Liver (tissue), 9 donors: ENCODE data around the gene GNG2. TPM values are rescaled to one million over a fixed set of nuclear protein-coding genes. Genes with fewer than 3 reads are reported as not detected.

Experiments used
- DNase-seq: peaks from one replicate; pipeline ENCODE4 v3.0.0-alpha.2; 2017; ENCODE audit warnings: low spot score
- H3K27ac ChIP-seq, 2 donors: one replicate each; pipeline ENCODE4 v1.7.0; 2013; ENCODE audit warnings: inconsistent platforms in 2 of 2, low read length in 2 of 2, control low read depth in 1 of 2, low read depth in 1 of 2, mild to moderate bottlenecking in 1 of 2
- H3K27me3 ChIP-seq, 4 donors: one replicate each; pipeline versions ENCODE4 v1.6.1 to v1.7.0; 2013; ENCODE audit warnings: low read length in 3 of 4, inconsistent platforms in 1 of 4, mild to moderate bottlenecking in 1 of 4, moderate library complexity in 1 of 4; ENCODE audit not compliant: control insufficient read depth in 4 of 4, insufficient read depth in 4 of 4
- H3K36me3 ChIP-seq, 4 donors: one replicate each; pipeline versions ENCODE4 v1.6.1 to v1.7.0; 2013; ENCODE audit warnings: low read length in 3 of 4, mild to moderate bottlenecking in 3 of 4, low read depth in 1 of 4, moderate library complexity in 1 of 4; ENCODE audit not compliant: control insufficient read depth in 4 of 4, insufficient read depth in 3 of 4
- H3K4me1 ChIP-seq, 4 donors: one replicate each; pipeline versions ENCODE4 v1.6.1 to v1.7.0; 2013; ENCODE audit warnings: low read length in 3 of 4, mild to moderate bottlenecking in 3 of 4, moderate library complexity in 1 of 4; ENCODE audit not compliant: control insufficient read depth in 4 of 4, insufficient read depth in 4 of 4
- H3K4me3 ChIP-seq, 3 donors: one replicate each; pipeline versions ENCODE4 v1.6.1 to v1.7.0; 2013; ENCODE audit warnings: low read length in 3 of 3, control low read depth in 1 of 3, low read depth in 1 of 3, mild to moderate bottlenecking in 1 of 3
- H3K9ac ChIP-seq, 2 donors: one replicate each; pipeline ENCODE4 v1.7.0; 2013; ENCODE audit warnings: low read length in 2 of 2, mild to moderate bottlenecking in 2 of 2, moderate library complexity in 2 of 2, control low read depth in 1 of 2, low read depth in 1 of 2
- H3K9me3 ChIP-seq, 4 donors: one replicate each; pipeline versions ENCODE4 v1.6.1 to v1.7.0; 2013; ENCODE audit warnings: low read length in 3 of 4; ENCODE audit not compliant: control insufficient read depth in 4 of 4
- EGR1 ChIP-seq, 2 donors: IDR thresholded peaks; 2 replicates each; pipeline ENCODE4 v1.6.1; 2016 to 2018; ENCODE audit warnings: antibody characterized with exemption in 2 of 2, low read depth in 2 of 2
- FOXA1 ChIP-seq: IDR thresholded peaks from 2 replicates; pipeline ENCODE4 v1.6.1; 2016; ENCODE audit warnings: antibody characterized with exemption
- FOXA2 ChIP-seq: IDR thresholded peaks from 2 replicates; pipeline ENCODE4 v1.6.1; 2016; ENCODE audit warnings: antibody characterized with exemption
- GABPA ChIP-seq, 2 donors: IDR thresholded peaks in 1 of 2; conservative IDR thresholded peaks in 1 of 2; 2 replicates each; pipeline ENCODE4 v1.6.1; 2016; ENCODE audit warnings: antibody characterized with exemption in 2 of 2, mild to moderate bottlenecking in 1 of 2, moderate library complexity in 1 of 2
- HNF4A ChIP-seq, 2 donors: conservative IDR thresholded peaks; 2 replicates each; pipeline ENCODE4 v1.6.1; 2016; ENCODE audit warnings: antibody characterized with exemption in 2 of 2, mild to moderate bottlenecking in 2 of 2
- HNF4G ChIP-seq: IDR thresholded peaks from 2 replicates; pipeline ENCODE4 v1.6.1; 2016; ENCODE audit warnings: antibody characterized with exemption
- JUND ChIP-seq, 2 donors: IDR thresholded peaks; 2 replicates each; pipeline ENCODE4 v1.6.1; 2016; ENCODE audit warnings: antibody characterized with exemption in 2 of 2
- NR2F2 ChIP-seq: IDR thresholded peaks from 2 replicates; pipeline ENCODE4 v1.6.1; 2016; ENCODE audit warnings: antibody characterized with exemption
- RAD21 ChIP-seq, 2 donors: IDR thresholded peaks; 2 replicates each; pipeline ENCODE4 v1.6.1; 2016; ENCODE audit warnings: antibody characterized with exemption in 2 of 2, mild to moderate bottlenecking in 2 of 2
- SP1 ChIP-seq: IDR thresholded peaks from 2 replicates; pipeline ENCODE4 v1.6.1; 2018; ENCODE audit warnings: antibody characterized with exemption, mild to moderate bottlenecking
- TAF1 ChIP-seq: conservative IDR thresholded peaks from 2 replicates; pipeline ENCODE4 v1.6.1; 2016; ENCODE audit warnings: antibody characterized with exemption, mild to moderate bottlenecking
- YY1 ChIP-seq: IDR thresholded peaks from 2 replicates; pipeline ENCODE4 v1.6.1; 2016; ENCODE audit warnings: antibody characterized with exemption, mild to moderate bottlenecking
- WGBS: extraction: QIAGEN DNeasy Blood & Tissue Kit; methylation state at CpG from one replicate; pipeline ENCODE4 v1.1.7; 2013; 5-methylcytosine and 5-hydroxymethylcytosine counted together
- polyA plus RNA-seq, 2 donors: library from polyadenylated mRNA; stranded (reverse) in 1 of 2; unstranded in 1 of 2; fragments of 200-250 nt in 1 of 2; fragments of >200 nt in 1 of 2; fragmentation: Nextera tagmentation in 1 of 2; extraction: Ambion mirVana in 1 of 2; gene quantifications; one replicate each; pipeline versions ENCODE4 v1.2.1 to v1.2.3, GENCODE V29; 2013 to 2015
- total RNA-seq, 2 donors: library from RNA; depleted of rRNA; stranded (reverse); fragments of >200 nt; gene quantifications; one replicate each; pipeline ENCODE4 v1.2.3, GENCODE V29; 2014
- TF ChIP-seq, protein P1 (sequence below): IDR thresholded peaks from 2 replicates; pipeline ENCODE4 v1.6.1; 2016; ENCODE audit warnings: antibody characterized with exemption, mild to moderate bottlenecking
- TF ChIP-seq, protein P2 (sequence below): IDR thresholded peaks from 2 replicates; pipeline ENCODE4 v1.6.1; 2016; ENCODE audit warnings: antibody characterized with exemption
- TF ChIP-seq, protein P3 (sequence below): IDR thresholded peaks from 2 replicates; pipeline ENCODE4 v1.6.1; 2016; ENCODE audit warnings: antibody characterized with exemption
- TF ChIP-seq, protein P4 (sequence below): IDR thresholded peaks from 2 replicates; pipeline ENCODE4 v1.6.1; 2016; ENCODE audit warnings: antibody characterized with exemption
- TF ChIP-seq, protein P5 (sequence below): fragments of 150-350 bp; IDR thresholded peaks from 2 replicates; pipeline ENCODE4 v1.5.1; 2017; ENCODE audit warnings: improper control_type of control experiment, low read depth, low read length; ENCODE audit not compliant: missing input control
- donor health status: healthy.
- donor health status: healthy.
- donor health status: healthy.
- donor health status: healthy.
- donor health status: healthy.

Gene GNG2
- total and polyA plus RNA-seq, 4 donors: 3.5 to 11.2 (median 4.4) TPM

DNA sequence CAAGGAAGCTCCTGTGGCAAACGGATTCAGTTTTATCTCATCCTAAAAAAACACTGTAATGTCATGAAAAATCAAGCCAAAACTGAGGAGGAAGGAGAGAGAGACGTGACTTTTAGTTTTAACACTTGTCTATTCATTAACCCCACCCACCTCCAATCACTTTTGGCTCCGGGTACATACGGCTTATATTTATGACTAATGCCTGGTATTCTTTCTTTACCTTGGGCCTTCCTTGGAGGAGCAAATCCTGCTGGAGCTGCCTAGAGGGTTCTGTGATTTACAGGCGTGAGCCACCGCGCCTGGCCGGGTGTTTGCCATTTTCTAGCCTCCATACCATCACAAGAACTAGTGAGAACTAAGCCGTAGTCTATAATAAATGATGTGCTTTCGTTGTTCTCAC lies 68.2 kb downstream of the GNG2 start:
- TF ChIP-seq YY1 (no peak), FOXA2 (no peak), TAF1 (no peak), JUND (IDR thresholded peaks at IDR 0.05) (no peak), EGR1 (IDR thresholded peaks at IDR 0.05; ENCODE audit: low read depth in 2 of 2) (no peak), SP1 (no peak), HNF4A (conservative IDR thresholded peaks at IDR 0.05) (no peak), NR2F2 (no peak), RAD21 (IDR thresholded peaks at IDR 0.05) (no peak), HNF4G (no peak), GABPA (IDR thresholded peaks at IDR 0.05 in 1 of 2, conservative IDR thresholded peaks at IDR 0.05 in 1 of 2) (no peak), FOXA1 (no peak)
- TF ChIP-seq, protein P1, sequence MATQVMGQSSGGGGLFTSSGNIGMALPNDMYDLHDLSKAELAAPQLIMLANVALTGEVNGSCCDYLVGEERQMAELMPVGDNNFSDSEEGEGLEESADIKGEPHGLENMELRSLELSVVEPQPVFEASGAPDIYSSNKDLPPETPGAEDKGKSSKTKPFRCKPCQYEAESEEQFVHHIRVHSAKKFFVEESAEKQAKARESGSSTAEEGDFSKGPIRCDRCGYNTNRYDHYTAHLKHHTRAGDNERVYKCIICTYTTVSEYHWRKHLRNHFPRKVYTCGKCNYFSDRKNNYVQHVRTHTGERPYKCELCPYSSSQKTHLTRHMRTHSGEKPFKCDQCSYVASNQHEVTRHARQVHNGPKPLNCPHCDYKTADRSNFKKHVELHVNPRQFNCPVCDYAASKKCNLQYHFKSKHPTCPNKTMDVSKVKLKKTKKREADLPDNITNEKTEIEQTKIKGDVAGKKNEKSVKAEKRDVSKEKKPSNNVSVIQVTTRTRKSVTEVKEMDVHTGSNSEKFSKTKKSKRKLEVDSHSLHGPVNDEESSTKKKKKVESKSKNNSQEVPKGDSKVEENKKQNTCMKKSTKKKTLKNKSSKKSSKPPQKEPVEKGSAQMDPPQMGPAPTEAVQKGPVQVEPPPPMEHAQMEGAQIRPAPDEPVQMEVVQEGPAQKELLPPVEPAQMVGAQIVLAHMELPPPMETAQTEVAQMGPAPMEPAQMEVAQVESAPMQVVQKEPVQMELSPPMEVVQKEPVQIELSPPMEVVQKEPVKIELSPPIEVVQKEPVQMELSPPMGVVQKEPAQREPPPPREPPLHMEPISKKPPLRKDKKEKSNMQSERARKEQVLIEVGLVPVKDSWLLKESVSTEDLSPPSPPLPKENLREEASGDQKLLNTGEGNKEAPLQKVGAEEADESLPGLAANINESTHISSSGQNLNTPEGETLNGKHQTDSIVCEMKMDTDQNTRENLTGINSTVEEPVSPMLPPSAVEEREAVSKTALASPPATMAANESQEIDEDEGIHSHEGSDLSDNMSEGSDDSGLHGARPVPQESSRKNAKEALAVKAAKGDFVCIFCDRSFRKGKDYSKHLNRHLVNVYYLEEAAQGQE: no peak
- TF ChIP-seq, protein P2, sequence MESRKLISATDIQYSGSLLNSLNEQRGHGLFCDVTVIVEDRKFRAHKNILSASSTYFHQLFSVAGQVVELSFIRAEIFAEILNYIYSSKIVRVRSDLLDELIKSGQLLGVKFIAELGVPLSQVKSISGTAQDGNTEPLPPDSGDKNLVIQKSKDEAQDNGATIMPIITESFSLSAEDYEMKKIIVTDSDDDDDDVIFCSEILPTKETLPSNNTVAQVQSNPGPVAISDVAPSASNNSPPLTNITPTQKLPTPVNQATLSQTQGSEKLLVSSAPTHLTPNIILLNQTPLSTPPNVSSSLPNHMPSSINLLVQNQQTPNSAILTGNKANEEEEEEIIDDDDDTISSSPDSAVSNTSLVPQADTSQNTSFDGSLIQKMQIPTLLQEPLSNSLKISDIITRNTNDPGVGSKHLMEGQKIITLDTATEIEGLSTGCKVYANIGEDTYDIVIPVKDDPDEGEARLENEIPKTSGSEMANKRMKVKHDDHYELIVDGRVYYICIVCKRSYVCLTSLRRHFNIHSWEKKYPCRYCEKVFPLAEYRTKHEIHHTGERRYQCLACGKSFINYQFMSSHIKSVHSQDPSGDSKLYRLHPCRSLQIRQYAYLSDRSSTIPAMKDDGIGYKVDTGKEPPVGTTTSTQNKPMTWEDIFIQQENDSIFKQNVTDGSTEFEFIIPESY: no peak
- TF ChIP-seq, protein P3, sequence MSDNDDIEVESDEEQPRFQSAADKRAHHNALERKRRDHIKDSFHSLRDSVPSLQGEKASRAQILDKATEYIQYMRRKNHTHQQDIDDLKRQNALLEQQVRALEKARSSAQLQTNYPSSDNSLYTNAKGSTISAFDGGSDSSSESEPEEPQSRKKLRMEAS: no peak
- TF ChIP-seq, protein P4, sequence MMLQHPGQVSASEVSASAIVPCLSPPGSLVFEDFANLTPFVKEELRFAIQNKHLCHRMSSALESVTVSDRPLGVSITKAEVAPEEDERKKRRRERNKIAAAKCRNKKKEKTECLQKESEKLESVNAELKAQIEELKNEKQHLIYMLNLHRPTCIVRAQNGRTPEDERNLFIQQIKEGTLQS: no peak
- TF ChIP-seq, protein P5, sequence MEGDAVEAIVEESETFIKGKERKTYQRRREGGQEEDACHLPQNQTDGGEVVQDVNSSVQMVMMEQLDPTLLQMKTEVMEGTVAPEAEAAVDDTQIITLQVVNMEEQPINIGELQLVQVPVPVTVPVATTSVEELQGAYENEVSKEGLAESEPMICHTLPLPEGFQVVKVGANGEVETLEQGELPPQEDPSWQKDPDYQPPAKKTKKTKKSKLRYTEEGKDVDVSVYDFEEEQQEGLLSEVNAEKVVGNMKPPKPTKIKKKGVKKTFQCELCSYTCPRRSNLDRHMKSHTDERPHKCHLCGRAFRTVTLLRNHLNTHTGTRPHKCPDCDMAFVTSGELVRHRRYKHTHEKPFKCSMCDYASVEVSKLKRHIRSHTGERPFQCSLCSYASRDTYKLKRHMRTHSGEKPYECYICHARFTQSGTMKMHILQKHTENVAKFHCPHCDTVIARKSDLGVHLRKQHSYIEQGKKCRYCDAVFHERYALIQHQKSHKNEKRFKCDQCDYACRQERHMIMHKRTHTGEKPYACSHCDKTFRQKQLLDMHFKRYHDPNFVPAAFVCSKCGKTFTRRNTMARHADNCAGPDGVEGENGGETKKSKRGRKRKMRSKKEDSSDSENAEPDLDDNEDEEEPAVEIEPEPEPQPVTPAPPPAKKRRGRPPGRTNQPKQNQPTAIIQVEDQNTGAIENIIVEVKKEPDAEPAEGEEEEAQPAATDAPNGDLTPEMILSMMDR: no peak
- 82% methylated on average over 10 of the region's 10 CpGs for WGBS
- Histone ChIP-seq H3K27ac (no peak overlapping the region), H3K36me3 (no peaks in the 10 kb centered on the region), H3K9ac (no peak overlapping the region), H3K4me1 (no peaks in the 10 kb centered on the region), H3K9me3 (no peaks in the 10 kb centered on the region), H3K4me3 (no peak overlapping the region), H3K27me3 (no peaks in the 10 kb centered on the region)
- DNase-seq: no peak

DNA sequence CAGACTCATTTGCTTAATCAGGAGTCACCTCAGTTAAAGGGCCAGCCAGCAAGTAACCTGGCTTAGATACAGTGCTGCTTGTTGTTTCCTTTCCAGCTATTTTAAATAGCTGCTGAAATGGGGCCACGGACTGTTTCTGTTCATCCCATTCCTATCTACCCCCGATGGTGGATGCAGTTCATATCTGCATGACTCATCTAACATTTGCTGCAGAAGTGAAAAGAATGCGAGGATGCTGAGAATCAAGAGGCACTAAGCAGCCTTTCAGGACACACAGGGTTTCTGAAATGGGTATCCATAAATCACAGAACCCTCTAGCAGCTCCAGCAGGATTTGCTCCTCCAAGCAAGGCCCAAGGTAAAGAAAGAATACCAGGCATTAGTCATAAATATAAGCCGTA lies 68.8 kb downstream of the GNG2 start:
- Histone ChIP-seq H3K36me3 (no peaks in the 10 kb centered on the region), H3K9ac (no peak overlapping the region), H3K4me1 (no peaks in the 10 kb centered on the region), H3K9me3 (no peaks in the 10 kb centered on the region), H3K27me3 (no peaks in the 10 kb centered on the region), H3K27ac (no peak overlapping the region), H3K4me3 (no peak overlapping the region)
- WGBS: 67% methylated on average over 4 of the region's 4 CpGs
- TF ChIP-seq YY1 (no peak), HNF4G (no peak), RAD21 (IDR thresholded peaks at IDR 0.05) (no peak), EGR1 (IDR thresholded peaks at IDR 0.05; ENCODE audit: low read depth in 2 of 2) (no peak), TAF1 (no peak), NR2F2 (no peak), JUND (IDR thresholded peaks at IDR 0.05) (no peak), FOXA2 (no peak)
- TF ChIP-seq, protein P4: no peak
- TF ChIP-seq, protein P3: no peak
- DNase-seq: no peak
